HG03039 (cell line): ENCODE results near the gene C12orf57.

Experiments used
- ATAC-seq: cut with Tn5 transposase; IDR thresholded peaks from one replicate; pipeline ENCODE4 v1.9.1; 2021; ENCODE audit warnings: mild to moderate bottlenecking, moderate library complexity; ENCODE audit not compliant: unreplicated experiment

Gene C12orf57

DNA sequence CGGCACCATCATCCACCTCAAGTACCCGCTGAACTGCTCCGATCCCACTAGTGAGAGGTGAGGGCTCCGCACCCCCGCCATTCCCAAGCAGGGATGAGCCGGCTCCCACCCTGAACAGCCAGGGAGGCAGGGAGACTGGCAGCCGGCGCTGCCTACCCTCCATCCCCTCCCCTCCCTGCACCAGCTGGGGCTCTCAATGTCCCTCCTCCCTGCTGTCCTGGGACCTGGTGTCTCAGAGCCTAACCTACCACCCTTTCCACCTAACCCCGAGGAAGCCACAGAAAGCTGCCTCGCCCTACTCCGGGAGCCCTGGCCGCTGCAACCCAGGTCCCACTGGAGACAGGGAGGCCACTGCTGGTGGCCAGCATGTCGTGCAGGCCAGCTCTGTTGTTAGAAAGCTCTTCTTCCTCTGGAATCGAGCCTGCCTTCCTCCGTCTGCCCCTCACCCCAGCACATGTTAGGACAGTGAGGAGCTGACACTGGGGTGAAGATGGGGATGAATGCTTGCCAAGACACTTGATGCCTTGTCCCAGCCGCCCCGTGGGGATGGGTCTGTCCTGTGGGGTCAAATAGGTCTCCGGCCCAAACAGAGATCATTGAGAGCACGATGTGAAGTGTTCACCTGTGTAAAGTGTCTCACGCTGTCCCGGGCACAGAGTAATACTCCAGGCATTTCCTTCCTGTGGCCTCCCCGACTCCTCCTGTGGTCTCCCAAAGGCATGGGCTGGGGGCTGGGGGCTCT, 8.5 kb downstream of the C12orf57 start:
- ATAC-seq, result no peak

DNA sequence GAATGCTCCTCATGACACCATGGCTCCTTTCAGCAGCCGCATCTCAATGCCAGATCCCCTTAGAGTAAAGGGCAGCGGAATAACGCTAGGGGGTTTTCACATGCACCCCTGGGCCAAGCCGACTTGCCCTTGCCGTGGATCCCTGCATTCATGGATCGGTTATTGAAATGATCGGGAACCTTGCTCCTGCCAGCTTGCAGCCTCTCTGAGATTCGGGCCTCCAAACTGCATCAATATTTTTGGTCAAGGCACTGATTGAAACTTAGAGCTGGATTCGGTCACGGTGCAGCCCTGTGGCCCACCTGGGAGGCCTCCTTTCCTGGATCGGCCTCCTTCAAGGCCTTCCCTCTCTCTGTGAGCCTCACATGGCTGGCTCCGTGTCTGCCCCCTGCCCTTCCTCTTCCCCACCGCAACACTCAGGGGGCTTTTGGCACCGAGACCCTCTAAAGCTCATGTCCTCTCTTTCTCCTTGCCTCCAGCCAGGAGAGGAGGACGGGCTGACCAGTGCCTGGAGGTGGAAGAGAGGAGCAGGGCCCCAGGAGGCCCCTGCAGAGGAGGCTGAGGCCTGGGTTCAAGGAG, 9.1 kb downstream of the C12orf57 start:
- no peak for ATAC-seq

DNA sequence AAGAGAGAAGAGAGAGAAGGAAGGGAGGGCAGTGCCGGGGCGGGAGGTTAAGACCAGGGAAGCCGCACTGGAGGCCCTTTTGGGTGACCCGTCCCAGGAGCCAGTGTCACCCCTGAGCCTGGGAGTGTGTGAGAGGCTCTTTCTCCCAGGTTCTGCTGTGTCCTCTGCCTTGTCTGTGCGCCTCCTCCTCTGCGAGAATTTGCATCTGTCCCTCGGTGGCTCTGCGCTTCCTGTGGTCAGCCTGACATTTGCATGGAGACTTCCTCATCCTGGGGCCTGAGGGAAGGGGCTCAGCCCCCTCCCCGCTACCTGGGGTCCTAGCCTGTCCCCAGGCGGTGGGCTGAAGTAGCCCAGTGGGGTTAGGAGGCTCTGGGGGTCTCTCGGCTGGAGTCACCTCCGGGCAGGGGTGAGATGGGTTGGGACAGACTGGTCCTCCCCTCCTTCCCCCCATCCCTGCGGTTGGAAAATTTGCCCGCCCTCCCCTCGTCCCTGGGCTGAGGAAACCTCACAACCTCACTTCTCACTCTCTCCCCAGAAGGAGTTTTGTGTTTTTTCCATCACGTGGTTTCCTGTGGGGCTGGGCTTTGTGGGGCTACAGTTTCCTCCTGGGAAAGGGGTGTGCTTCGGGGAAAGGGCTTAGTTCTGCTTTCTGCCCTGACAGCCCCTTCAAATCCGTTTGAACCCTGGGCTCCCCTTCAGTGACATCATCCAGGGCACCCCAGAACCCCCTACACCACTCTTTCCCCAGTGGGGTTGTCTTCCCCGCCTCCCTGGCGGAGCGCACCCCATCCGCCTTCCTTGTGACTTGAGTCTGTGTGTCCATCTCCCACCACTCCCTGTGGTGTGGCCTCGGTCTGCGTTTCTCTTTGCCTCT, 9.9 kb downstream of the C12orf57 start:
- ATAC-seq, result peak; percentile 45

DNA sequence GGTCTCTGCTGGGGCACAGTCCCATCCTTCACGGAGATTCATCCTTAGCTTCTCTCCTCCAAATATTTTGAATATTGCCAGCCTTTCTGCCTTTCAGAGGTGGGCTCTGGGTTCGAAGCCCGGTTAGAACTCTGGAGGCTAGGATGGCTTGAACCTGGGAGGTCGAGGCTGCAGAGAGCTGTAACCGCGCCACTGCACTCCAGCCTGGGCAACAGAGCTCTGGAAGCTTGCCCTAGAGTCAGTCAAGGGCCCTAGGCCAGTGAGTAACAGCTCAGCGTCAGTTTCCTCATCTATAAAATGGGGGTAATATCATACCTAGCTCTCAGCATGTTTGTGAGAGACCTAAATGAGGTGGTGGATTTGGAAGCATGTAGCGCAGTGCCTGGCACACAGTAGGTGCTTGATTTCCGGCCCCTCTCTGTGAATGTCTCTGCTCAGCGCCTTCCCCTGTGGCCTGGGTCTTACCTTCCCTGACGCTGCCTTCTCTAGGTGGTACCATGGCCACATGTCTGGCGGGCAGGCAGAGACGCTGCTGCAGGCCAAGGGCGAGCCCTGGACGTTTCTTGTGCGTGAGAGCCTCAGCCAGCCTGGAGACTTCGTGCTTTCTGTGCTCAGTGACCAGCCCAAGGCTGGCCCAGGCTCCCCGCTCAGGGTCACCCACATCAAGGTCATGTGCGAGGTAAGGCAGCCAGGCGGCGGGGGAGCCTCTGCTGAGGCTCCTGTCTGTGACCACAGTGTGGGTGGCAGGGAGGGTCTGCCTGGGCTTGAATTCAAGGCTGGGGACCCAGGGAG, 10.7 kb downstream of the C12orf57 start:
- ATAC-seq, result no peak

DNA sequence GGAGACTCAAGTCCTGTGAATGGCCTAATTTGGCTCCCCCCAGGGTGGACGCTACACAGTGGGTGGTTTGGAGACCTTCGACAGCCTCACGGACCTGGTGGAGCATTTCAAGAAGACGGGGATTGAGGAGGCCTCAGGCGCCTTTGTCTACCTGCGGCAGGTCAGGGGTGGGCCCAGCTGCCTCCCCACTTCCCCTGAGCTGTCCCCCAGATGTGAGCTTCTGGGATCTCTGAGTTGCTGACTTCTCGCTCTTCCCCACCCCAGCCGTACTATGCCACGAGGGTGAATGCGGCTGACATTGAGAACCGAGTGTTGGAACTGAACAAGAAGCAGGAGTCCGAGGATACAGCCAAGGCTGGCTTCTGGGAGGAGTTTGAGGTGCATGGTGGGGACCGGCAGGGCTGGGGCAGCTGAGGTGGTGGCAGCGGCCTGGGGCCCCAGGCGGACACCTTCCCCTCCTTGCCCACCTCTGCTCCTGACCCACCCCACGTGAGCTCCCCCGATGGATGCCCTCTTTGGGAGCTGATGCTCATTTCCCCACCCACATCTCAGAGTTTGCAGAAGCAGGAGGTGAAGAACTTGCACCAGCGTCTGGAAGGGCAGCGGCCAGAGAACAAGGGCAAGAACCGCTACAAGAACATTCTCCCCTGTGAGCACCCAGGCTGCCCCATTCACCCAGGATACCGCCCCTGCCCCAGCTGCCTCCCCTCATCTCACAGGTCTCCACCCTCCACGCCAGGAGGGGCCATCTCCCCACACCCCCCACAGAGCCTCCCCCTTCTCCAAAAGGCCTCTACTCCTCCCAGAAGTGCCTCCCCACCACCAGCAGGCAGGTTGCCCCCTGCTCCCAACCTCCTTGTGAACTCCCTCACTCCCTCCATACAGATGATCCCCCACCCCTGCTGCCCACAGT, 11.5 kb downstream of the C12orf57 start:
- ATAC-seq, result no peak

DNA sequence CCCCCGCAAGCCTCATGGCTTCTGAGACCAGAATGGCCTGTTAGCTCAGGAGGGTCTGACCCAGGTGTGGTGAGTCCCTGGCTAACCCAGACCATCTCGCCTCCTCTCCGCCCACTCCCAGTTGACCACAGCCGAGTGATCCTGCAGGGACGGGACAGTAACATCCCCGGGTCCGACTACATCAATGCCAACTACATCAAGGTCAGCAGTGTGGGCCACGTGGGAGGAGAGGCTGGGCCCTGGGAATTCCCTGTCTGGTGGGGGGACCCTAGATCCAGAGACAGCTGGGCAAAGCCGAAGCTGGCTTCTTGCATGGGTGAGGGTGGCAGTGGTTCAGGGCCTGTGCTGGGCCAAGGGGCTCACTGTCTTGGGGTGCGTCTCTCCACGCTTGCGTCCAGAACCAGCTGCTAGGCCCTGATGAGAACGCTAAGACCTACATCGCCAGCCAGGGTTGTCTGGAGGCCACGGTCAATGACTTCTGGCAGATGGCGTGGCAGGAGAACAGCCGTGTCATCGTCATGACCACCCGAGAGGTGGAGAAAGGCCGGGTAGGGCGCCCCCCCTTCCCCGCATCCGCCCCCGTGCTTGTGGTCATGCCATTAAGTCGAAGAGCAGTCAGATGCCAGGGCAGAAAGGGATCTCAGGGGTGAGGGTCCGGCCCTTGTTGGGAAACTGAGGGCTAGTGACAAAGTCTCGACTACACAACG, 12.4 kb downstream of the C12orf57 start:
- ATAC-seq, result no peak

DNA sequence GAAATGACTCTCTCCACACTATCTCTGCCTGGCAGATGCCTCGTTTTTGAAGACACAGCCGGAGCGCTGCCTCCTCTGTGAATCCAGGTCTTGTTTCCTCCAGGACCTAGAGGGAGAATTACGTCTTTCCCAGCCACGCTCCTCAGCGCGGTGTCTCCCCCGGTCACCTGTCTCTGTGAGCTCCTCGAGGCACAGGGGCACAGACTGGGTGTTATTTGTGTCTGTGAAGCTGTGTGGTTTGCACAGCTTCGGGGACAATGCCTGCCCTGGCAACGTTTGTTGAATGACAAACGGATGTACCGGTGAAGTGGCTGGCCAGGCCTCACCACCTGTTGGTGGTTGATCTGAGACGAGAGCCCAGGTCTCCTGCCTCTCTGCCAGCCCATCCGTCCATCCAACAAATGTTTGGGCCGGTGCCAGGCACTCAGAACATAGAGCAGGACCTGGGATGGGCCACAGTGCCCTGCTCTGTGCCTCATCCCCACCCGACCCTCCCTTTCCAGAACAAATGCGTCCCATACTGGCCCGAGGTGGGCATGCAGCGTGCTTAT, 13.4 kb downstream of the C12orf57 start:
- ATAC-seq, result no peak

DNA sequence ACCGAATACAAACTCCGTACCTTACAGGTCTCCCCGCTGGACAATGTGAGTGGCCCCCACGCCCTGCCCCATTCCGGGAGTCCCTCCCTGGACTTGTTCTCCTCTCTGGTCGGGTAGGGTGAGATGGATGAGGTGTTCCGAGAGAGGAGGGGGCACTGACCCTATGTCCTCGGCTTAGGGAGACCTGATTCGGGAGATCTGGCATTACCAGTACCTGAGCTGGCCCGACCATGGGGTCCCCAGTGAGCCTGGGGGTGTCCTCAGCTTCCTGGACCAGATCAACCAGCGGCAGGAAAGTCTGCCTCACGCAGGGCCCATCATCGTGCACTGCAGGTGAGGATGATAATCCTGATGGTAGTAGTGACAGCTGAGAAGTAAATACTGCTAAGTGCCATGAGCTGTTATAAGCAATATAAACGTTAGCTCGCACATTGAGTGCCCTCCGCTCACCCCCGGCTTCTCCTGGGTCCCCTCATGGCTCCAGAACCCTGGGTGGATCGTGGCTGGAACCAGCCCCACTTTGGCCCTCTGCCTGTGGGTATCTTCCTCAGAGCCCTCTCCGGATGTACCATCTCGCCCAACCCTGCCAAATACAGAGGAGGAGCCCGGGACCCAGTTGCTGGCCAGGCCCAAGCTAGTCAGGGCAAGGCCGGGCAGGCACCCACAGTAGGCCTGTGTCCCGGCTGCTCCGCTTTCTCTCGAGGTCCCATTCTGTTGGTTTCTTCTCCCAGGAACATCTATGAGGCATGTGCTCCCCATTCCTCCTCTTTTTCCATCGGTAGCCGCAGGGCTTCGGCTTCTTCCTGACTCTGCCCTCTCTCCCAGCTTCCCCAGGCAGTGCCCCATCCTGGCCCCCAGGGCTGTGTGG, 14.2 kb downstream of the C12orf57 start:
- ATAC-seq, result no peak

DNA sequence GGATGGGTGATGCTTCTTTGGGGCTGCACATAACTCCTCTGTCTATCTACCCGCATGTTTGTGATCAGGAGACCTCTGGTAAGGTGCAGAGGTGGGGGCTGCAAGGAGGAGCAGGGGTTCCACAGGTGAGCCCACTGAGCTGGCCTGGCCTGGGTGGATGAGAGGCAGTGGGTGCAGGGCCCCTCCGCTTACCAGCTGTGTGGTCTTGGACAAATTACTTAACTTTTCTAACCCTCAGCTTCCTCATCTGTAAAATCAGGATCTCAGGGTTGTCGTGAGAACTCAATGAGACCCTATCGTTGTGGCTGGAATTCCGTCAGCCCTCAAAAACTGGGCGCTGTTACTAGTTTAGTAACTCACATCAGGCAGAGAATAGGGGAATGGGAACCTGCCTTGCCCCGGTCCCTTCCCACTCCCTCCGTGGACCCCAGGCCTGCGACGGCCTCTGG, 14.8 kb downstream of the C12orf57 start:
- no peak for ATAC-seq

DNA sequence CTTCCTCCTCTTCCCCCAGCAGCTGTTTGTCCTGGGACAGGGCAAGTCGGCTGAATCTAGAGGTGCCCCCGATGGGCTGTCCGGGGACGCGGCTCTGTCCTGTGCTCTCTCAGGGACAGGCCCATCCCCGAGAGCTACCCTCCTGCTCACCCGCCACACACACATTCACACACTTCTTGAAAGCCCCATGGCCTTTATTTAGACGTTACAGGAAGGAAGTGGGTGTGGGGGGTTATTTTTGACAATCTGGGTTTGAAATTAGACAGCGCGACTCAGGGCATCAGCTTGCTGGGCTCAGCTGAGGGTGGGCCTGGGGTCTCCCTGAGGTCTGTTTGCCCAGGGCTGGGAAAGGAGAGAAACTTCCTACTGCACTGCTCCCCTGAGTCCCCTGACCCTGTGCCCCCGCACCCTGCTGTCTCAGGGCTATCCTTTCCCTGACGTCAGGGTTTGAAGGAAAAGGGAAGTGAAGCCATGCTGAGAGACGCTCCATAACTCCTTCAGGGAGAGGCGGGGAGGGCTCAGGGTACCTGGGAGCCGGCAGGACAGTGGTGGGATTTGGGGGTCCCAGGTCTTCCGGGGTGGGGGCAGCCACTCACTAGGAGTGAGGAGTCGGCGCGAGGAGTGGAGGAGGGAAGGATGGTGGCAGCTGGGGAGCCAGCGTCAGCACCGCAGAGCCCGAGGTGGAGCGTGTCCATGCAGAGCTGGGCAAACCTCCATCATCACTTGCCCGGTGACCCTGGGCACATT, 15.4 kb downstream of the C12orf57 start:
- peak; percentile 48 for ATAC-seq

DNA sequence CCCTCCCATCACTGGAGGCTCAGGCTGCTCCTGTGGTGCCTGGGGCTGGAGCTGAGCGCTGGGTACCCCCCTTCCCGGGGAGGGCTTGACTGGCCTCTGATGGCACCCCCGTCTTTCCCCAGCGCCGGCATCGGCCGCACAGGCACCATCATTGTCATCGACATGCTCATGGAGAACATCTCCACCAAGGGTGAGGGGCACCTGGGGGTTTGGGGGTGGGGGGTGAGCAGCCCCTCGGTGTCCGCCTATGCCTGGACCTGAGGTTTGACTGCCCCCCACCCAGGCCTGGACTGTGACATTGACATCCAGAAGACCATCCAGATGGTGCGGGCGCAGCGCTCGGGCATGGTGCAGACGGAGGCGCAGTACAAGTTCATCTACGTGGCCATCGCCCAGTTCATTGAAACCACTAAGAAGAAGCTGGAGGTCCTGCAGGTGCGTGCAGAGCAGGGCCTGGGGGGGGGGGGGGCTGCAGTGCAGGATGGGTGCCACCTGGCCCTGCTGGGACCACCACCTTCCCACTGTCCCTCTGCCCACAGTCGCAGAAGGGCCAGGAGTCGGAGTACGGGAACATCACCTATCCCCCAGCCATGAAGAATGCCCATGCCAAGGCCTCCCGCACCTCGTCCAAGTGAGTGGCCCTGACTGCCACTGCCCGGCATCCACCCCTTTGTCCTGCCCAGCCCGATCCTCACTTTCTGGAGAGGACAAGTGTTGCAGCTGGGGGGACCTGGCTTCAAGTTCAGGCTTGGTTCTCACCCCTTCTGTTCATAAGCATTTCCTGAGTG, 16.2 kb downstream of the C12orf57 start:
- no peak for ATAC-seq

DNA sequence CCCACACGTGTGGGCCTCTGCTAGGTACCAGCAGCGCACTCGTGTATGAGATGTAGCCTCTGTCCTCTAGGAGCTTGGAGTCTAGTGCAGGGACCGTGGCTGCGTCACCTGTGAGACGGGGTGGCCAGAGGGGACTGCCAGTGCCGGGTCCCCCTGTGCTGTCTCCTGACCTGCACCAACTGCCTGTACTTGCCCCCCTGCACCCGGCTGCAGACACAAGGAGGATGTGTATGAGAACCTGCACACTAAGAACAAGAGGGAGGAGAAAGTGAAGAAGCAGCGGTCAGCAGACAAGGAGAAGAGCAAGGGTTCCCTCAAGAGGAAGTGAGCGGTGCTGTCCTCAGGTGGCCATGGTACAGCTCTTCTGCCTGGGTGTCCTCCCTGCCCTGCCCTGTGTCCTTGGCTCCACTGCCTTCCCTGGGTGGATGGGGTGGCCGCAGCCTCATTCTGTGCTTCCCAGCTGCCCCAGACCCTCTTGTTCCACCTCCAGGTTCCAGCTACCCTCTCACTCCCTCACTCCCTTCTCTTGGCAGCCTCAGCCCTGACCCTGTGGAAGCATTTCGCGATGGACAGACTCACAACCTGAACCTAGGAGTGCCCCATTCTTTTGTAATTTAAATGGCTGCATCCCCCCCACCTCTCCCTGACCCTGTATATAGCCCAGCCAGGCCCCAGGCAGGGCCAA, 16.9 kb downstream of the C12orf57 start:
- ATAC-seq, result no peak

DNA sequence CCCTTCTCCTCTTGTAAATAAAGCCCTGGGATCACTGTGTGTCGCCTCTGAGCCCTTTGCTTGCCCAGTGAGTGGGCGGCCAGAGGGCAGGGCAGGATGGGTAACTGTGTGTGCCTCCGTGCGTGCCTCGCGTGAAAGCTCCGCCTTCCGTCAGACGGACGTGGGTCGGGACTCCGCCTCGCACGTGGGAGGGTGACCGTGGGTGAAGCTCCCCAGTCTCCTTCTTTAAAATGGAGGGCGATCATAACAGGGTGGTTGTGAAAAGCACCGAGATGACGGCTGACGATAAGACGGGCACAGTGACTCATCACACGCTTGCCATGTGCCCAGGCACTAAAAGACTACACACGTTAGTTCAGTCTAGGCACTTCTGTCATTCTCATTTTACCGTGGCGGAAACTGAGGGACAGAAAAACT, 17.5 kb downstream of the C12orf57 start:
- no peak for ATAC-seq

DNA sequence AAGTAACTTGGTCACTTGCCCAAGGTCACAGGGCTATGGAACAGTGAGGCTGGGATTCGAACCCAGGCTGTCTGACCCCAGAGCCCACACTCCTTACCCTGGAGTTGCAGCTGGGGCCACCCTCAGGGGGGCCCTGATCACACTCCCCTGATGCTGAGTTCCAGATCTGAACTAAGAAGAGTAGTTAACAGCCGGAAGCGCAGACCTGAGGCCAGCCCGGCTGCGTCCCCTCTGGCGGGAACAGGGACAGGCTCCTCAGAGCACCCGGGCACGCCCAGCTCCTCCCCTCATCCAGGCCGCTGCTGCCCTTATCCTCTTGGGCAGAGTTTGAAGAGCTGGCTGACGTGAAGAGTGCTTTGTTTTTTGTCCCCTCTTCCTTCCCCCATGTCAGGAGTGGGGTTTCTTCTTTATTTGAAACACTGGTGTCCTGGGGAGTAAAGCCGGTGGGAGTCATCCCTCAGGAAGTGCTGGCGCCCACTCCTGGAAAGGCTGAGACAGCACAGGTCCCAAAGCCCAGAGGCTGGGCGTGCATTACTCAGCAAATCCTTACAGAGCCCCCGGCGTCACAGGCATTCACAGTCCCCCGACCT, 18.0 kb downstream of the C12orf57 start:
- ATAC-seq, result no peak

DNA sequence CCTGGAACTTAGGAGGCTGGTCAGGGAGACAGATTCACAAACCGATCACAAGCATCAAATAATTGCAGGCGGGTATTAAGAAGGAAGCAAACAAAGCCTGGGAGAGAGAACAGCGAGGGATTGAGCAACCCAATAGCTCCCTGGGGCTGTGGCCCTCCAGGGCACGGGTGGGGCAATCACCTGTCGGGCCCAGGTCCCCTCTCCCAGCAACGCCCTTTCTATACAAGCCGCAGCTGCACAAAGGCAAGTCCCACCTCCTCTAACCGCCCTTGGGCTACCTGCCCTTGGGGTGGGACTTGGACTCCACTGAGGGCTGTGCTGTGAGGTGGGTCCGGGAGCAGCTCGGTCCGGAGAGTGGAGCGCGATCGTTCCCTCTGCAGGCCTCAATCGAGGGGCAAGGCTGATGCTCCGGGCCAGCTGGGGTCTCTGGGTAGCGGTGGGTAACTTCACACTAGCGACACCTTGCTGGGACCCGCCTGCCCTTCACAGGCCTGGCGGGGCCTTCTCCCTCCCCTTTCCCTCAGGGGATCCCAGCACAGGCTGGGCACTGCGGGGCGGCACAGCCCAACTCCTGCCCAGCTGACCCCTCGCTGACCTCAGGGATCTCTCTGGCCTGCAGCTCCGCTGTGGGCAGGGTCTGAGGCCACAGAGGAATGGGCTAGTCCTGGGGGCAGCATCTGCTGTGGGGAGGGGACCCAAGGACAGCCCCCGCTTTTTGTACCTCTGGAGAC, 18.6 kb downstream of the C12orf57 start:
- no peak for ATAC-seq
